Left ventricle myocardium superior (tissue), 1 donor: ENCODE data around the gene RNF112. TPM values are rescaled to one million over a fixed set of nuclear protein-coding genes. Genes with fewer than 3 reads are reported as not detected.
A peak's percentile ranks its signal among the peaks of the same experiment; 100 is the strongest.

Experiments
- ATAC-seq: fragments of 200-7000 bp; cut with Tn5 transposase; one replicate; pipeline ENCODE4 v1.9.1; 2020; ENCODE audit warnings: mild to moderate bottlenecking, moderate library complexity
- DNase-seq: peaks from one replicate; pipeline ENCODE4 v3.0.0-alpha.2; 2020
- intact Hi-C: fragments of 100-400 bp; cut with micrococcal nuclease; formaldehyde crosslinking; loops from one replicate; pipeline ENCODE4 v1.11.0; 2022
- total RNA-seq: library from RNA; stranded (reverse); fragmentation: NEBNext Ultra II Directional; extraction: Animal tissue kit (Norgen Biotek cat#: 25700); gene quantifications from one replicate; pipeline ENCODE4 v1.2.1, GENCODE V29; 2021
- donor health status: DM: no; HTN: yes; CAD: no; lungs with severe emphysema.

Gene RNF112
- total RNA-seq, 1 donor from 2014 or later, result 3.5 TPM

DNA sequence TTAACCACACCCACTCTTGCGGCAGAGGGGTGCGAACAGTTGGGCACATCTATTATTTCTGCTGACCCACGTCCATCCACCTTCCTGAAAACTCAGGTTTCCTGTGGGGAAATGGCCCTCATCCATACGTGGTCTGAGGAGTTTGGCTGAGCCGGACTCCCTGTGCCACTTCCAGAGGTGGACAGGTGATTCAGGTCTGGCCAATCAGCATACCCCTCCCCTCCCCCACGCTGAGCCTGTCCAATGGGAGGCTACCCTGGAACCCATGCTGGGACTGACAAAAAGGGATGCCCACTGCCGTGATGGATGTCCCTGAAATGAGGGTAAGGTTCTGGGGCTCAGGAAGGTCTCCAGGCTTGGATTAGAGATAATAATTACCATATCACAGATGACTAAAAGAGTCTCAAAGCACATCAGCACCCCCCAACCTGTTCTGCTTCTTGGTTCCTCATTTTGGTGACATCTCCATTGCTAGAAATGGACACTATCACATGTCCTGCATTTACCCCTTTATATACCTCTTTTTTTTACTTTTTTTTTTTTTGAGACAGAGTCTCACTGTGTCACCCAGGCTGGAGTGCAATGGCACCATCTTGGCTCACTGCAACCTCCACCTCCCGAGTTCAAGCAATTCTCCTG is 38.0 kb upstream of the RNF112 start:
- no peak for DNase-seq
- ATAC-seq, result no peak
- intact Hi-C loops, result no loop called here

GRCh38 chr17:19374136-19374535 is 36.9 kb upstream of the RNF112 start:
- ATAC-seq (no peak), DNase-seq (no peak)
- intact Hi-C loops, result no loop called here

DNA sequence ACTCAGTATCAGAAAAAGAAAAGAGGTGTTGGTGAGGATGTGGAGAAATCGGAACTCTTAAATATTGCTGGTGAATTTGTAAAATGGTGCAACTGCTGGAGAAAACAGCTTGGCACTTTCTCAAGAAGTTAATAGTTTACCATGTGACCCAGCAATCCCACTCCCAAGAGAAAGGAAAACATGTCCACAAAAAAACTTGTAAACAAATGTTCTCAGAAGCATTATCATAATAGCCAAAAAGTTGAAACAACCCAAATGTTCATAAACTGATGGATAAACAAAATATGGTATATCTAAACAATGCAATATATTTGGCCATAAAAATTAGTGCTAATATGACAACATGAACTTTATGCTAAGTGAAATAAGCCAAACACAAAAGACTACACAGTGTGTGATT is 35.3 kb upstream of the RNF112 start:
- DNase-seq (no peak), ATAC-seq (no peak)
- intact Hi-C loops, result no loop called here

- no peak for DNase-seq
- intact Hi-C loops, result no loop called here
- no peak for ATAC-seq
Measured at GRCh38 chr17:19376811-19377210, 34.2 kb upstream of the RNF112 start.

DNA sequence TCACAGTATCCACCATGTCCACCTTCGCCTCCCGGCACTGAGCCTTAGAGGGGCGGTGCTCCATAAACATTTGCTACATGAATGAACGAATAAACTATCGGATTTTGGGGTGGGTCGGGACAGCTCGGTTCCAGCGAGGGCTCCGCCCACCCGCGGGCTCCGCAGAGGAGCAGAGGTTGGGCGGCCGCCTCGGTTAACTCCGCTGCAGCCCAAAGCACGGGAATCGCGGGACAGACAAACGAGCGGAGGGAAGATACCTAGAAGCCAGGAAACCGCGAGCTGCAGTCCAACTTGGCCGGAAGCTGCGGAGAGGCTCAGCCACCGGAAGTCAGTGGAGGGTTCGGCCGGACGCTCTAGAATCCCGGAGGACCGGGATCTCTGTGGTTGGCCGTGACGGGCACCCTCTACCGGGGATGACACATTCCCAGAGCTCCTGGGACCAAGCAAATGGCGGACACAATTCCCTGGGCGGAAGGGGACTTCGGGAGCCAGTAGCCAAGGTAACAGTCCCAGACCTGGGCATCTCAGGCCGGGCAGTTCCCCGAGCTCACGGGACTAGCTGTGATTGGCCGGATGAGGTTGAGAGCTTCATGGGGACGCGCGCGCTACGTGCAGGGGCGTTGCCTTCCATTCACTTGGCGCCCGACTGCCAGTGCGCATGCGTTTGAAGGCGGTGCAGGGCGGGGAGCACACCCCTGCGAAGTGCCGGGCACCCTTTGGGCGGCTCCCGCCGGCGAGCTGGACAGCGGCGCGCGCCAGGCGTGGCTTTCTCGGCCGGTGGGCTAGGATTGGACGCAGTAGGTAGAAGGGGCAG is 33.2 kb upstream of the RNF112 start:
- ATAC-seq (peak; percentile 93), DNase-seq (peak; percentile 99)
- intact Hi-C loops, result no loop called here

DNA sequence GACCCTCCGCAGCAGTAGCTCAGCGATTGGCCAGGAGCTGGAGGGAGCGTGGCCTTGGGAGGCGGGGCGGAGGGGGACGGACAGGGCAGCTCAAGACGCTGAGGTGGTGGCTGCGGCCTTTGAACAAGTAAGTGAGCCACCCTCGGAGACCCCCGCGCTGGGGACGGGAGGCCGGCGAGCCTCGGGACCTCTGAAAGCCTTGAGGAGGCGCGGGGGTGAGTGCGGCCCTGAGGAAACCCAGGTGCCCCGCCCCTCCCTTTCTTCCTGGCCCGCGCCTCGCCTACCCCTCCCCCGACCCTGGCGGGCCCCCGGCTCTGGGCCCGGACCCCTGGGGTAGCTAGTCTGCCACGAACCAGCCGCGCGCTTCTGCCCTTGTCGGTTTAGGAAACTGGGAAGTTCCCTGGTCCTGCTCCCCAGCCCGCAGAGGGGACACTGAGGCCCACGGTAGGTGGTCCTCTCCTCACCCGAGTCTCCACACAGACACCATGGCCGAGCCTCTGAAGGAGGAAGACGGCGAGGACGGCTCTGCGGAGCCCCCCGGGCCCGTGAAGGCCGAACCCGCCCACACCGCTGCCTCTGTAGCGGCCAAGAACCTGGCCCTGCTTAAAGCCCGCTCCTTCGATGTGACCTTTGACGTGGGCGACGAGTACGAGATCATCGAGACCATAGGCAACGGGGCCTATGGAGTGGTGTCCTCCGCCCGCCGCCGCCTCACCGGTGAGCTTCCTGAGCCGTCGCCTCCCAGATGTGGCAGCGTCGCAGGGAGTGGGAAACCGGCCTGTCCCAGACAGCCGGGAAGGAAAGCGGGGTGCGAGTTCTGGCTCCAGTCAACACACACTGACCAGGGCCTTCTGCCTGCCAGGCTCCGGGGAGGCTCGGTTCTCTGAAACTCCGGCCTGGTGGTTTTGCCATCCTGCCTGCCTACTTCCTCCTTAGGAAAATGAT is 32.3 kb upstream of the RNF112 start, which contains the start of gene MAPK7:
Gene MAPK7 (plus strand): TSS at position 83 of the 945 bp plus-strand sequence. CDS start 403 bp downstream, at position 486.
- intact Hi-C loops, result no loop called here
- ATAC-seq, result peak; percentile 3
- no peak for DNase-seq

DNA sequence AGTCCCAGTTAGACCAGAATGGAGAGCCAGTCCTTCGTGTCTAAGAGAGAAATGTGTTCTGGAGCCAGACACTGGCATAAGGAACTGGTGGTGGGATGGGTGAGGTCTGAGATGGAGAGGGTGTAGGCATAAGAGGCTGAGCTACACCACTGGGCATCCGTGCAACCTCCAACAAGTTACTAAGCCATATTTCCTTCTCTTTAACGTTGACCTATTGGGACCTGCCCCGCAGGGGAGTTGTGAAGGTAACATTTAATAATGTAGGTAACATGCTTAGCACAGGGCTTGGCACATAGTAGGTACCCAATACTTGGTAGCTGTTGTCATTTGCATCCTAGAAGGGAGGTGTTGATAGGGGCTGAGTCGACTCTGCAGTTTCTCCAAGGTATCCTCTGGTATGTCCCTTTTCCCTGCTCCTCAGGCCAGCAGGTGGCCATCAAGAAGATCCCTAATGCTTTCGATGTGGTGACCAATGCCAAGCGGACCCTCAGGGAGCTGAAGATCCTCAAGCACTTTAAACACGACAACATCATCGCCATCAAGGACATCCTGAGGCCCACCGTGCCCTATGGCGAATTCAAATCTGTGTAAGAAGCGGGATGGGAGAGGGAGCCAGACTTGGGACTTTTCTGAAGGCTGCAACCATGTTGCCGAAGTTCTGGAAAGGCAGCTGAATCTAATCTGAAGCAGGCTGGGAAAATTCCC is 31.5 kb upstream of the RNF112 start:
- no peak for DNase-seq
- intact Hi-C loops, result no loop called here
- no peak for ATAC-seq

DNA sequence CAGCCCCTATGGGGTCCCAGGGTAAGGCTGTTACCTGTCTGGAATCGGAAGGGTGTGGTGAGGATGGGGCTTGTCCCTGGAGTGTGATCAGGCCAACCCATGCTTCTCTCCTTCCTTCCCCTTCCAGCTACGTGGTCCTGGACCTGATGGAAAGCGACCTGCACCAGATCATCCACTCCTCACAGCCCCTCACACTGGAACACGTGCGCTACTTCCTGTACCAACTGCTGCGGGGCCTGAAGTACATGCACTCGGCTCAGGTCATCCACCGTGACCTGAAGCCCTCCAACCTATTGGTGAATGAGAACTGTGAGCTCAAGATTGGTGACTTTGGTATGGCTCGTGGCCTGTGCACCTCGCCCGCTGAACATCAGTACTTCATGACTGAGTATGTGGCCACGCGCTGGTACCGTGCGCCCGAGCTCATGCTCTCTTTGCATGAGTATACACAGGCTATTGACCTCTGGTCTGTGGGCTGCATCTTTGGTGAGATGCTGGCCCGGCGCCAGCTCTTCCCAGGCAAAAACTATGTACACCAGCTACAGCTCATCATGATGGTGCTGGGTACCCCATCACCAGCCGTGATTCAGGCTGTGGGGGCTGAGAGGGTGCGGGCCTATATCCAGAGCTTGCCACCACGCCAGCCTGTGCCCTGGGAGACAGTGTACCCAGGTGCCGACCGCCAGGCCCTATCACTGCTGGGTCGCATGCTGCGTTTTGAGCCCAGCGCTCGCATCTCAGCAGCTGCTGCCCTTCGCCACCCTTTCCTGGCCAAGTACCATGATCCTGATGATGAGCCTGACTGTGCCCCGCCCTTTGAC is 30.3 kb upstream of the RNF112 start:
- ATAC-seq (no peak), DNase-seq (no peak)
- intact Hi-C loops, result no loop called here

GRCh38 chr17:19381361-19381740 is 29.7 kb upstream of the RNF112 start:
- ATAC-seq (no peak), DNase-seq (no peak)
- intact Hi-C loops, result no loop called here

- intact Hi-C loops, result no loop called here
- no peak for DNase-seq
Measured at GRCh38 chr17:19381741-19382444, 29.1 kb upstream of the RNF112 start.

DNA sequence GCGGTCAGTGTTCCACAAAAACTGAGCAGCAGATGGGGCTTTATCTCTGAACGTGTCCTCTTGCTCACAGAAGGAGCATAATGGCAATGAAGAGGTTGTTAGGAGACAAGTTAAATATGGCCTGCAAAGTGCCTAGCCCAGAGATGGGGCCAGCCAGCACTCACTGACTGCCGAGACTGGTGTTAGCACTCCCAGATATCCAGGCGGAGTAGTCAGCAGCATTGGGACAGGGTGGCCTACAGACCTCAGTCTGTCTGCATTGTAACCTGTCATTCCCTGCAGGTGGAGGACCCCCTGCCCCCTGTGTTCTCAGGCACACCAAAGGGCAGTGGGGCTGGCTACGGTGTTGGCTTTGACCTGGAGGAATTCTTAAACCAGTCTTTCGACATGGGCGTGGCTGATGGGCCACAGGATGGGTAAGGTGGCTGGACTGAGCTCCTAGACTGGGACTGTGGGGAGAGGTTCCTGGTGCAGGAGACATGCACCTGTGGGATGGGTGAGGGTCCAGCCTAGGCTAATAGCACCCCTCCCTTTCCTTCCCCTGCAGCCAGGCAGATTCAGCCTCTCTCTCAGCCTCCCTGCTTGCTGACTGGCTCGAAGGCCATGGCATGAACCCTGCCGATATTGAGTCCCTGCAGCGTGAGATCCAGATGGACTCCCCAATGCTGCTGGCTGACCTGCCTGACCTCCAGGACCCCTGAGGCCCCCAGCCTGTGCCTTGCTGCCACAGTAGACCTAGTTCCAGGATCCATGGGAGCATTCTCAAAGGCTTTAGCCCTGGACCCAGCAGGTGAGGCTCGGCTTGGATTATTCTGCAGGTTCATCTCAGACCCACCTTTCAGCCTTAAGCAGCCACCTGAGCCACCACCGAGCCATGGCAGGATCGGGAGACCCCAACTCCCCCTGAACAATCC is 28.2 kb upstream of the RNF112 start:
- intact Hi-C loops, result no loop called here
- no peak for DNase-seq
- no peak for ATAC-seq

More at GRCh38 chr17:19381741-19382444, 29.1 kb upstream of the RNF112 start:
- no peak for ATAC-seq

GRCh38 chr17:19383681-19384470 is 27.2 kb upstream of the RNF112 start:
- DNase-seq (peak; percentile 68), ATAC-seq (peak; percentile 4)
- intact Hi-C loops, result no loop called here

DNA sequence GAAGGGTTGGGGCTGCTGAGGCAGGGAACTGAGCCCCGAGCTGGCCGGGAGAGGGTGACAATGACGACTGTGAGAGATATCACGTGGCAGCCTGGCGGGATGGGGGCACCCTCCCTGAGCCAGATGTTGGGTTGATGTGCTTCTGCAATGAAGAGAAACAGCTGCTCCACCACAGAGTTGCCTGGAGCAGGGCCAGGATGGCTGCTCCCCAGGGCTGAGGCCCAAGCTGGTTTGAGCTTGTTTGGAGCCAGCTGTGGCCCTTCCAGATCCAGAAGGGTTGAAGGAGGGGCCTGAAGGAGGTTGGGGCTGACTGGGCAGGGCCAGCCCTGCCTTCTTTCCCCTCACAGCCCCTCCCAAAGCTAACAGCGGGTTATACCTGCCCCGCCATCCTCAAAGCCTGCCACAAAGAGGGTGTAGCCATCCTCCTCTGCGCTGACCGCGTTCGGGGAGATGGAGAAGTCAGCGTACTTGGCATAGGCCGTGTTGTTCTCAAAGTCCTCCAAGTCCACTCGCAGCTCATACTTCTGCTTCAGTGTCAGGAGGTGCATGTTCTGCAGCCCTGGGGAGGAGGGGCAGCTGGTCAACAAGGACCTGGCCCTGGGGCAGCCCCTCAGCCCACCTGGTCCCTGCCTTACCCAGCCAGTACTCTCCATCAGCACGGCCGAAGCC is 26.2 kb upstream of the RNF112 start:
- intact Hi-C loops, result no loop called here
- ATAC-seq (peak; percentile 71), DNase-seq (peak; percentile 94)

DNA sequence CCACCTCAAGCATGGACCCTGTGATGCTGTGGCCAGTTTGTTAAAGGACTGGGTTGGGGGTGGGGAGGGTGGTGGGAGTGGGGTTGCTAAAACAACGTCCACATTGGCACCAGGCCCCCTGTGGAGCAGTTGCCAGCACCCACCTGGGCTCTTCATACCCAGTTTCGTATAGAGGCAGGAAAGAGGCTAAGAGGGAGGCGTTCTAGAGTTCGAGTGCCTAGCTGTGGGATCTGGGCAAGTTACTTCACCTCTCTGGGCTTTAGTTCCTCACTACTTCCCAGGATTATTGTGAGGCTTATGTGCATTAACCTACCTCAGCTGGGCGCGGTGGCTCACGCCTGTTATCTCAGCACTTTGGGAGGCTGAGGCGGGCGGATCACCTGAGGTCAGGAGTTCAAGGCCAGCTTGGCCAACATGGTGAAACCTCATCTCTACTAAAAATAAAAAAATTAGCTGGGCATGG is 25.5 kb upstream of the RNF112 start:
- DNase-seq (no peak), ATAC-seq (no peak)
- intact Hi-C loops, result no loop called here
